ENCODE measurements around the gene IFI27. TPM values are rescaled to one million over a fixed set of nuclear protein-coding genes. Genes with fewer than 3 reads are reported as not detected.

The IFI27 gene
- total and polyA plus RNA-seq, 10 of the 15 experiments (the other 5 are each of a cell fraction or from before 2014, with no cell fraction given), result 1.1 to 45.5 (median 3.3) TPM

- TF ChIP-seq PKNOX1 (IDR thresholded peaks at IDR 0.05) (no peak), KAT2A (conservative IDR thresholded peaks at IDR 0.05; ENCODE audit: control insufficient read depth, low read depth, low read length) (no peak), USF2 (IDR thresholded peaks at IDR 0.05; ENCODE audit: borderline replicate concordance, low read depth, low read length) (no peak), ZNF687 (IDR thresholded peaks at IDR 0.05) (no peak), E2F8 (IDR thresholded peaks at IDR 0.05; ENCODE audit: low read depth, partially characterized antibody) (no peak), ZNF217 (IDR thresholded peaks at IDR 0.05) (no peak), SUZ12 (IDR thresholded peaks at IDR 0.05; ENCODE audit: unreplicated experiment) (no peak), KDM1A (IDR thresholded peaks at IDR 0.05; ENCODE audit: borderline replicate concordance) (no peak), ZBTB4 (CRISPR knock-in tag; IDR thresholded peaks at IDR 0.05) (no peak), SKIL (IDR thresholded peaks at IDR 0.05; ENCODE audit: low read depth, poor library complexity, severe bottlenecking) (no peak)
These were observed 46.7 kb downstream of the IFI27 start (continued) for GRCh38 chr14:94157197-94157596.
